A673 (cell line): ENCODE measurements around the gene XRCC1. TPM values are rescaled to one million over a fixed set of nuclear protein-coding genes. Genes with fewer than 3 reads are reported as not detected.

Experiments used
- BruUV-seq: library from RNA; stranded (reverse); fragments of 400-500 nt; replicated peaks from 2 replicates; lab custom pipeline; 2021; lab: Mats Ljungman, UMichigan
- CTCF ChIA-PET: fragments of 300-600 bp; sonication (Branson Sonifier 250); formaldehyde crosslinking; loops from one replicate; lab custom pipeline; 2022; ENCODE audit warnings: antibody characterized with exemption; lab: Charles Lee
- POLR2A ChIA-PET: fragments of 300-600 bp; sonication (Branson Sonifier 250); formaldehyde crosslinking; loops from one replicate; lab custom pipeline; 2022; ENCODE audit warnings: antibody characterized with exemption; ENCODE audit not compliant: low non-redundant PET; lab: Charles Lee
- DNase-seq: peaks from one replicate; pipeline ENCODE4 v3.0.0-alpha.2; 2015; ENCODE audit warnings: low spot score
- H3K27ac ChIP-seq: fragments of 200-600 bp; sonication (generic); 2 replicates; pipeline ENCODE4 v1.5.1; 2016; ENCODE audit warnings: mixed run types, low read depth, mild to moderate bottlenecking, mixed read lengths, antibody characterized with exemption, low read length; ENCODE audit not compliant: poor library complexity, severe bottlenecking
- H3K27me3 ChIP-seq: fragments of 200-600 bp; sonication (generic); replicated peaks from 2 replicates; pipeline ENCODE4 v1.6.1; 2017; ENCODE audit warnings: mixed run types, low read depth, mild to moderate bottlenecking, mixed read lengths, antibody characterized with exemption, low read length; ENCODE audit not compliant: insufficient read depth, poor library complexity
- H3K36me3 ChIP-seq: fragments of 200-600 bp; sonication (generic); 2 replicates; pipeline ENCODE4 v1.6.1; 2016; ENCODE audit warnings: mixed run types, mild to moderate bottlenecking, mixed read lengths, antibody characterized with exemption, low read length; ENCODE audit not compliant: insufficient read depth, poor library complexity, severe bottlenecking
- H3K4me1 ChIP-seq: fragments of 200-600 bp; sonication (generic); 2 replicates; pipeline ENCODE4 v1.6.1; 2017; ENCODE audit warnings: mixed run types, mild to moderate bottlenecking, mixed read lengths, antibody characterized with exemption, low read length; ENCODE audit not compliant: insufficient read depth, poor library complexity, severe bottlenecking
- H3K4me3 ChIP-seq: fragments of 200-600 bp; sonication (generic); 2 replicates; pipeline ENCODE4 v1.5.1; 2016; ENCODE audit warnings: low read depth, mixed run types, mild to moderate bottlenecking, mixed read lengths, low read length; ENCODE audit not compliant: poor library complexity, severe bottlenecking
- H3K9me3 ChIP-seq: fragments of 200-600 bp; sonication (generic); 2 replicates; pipeline ENCODE4 v1.6.1; 2016; ENCODE audit warnings: mixed run types, low read depth, mild to moderate bottlenecking, mixed read lengths, antibody characterized with exemption, low read length; ENCODE audit not compliant: poor library complexity, severe bottlenecking
- EZH2 ChIP-seq: fragments of 200-600 bp; sonication (generic); IDR thresholded peaks from 2 replicates; pipeline ENCODE4 v1.6.1; 2017; ENCODE audit warnings: borderline replicate concordance, low read depth, mild to moderate bottlenecking, mixed read lengths, antibody characterized with exemption, low read length; ENCODE audit not compliant: poor library complexity, severe bottlenecking
- intact Hi-C: fragments of 100-400 bp; cut with micrococcal nuclease; formaldehyde crosslinking; loops from one replicate; pipeline ENCODE4 v1.10.0; 2022; ENCODE audit not compliant: unreplicated experiment
- total RNA-seq: library from RNA; stranded (reverse); gene quantifications from 2 replicates; pipeline ENCODE4 v1.2.3, GENCODE V29; 2021
- TF ChIP-seq, protein P1 (sequence below): fragments of 300-800, 200-600 bp; sonication (generic); conservative IDR thresholded peaks from 2 replicates; pipeline ENCODE4 v1.5.1; 2017; ENCODE audit warnings: low read depth, mild to moderate bottlenecking, antibody characterized with exemption, low read length, moderate library complexity, mixed read lengths

The XRCC1 gene
- total RNA-seq, 1 experiment from 2014 or later, result 69.4 TPM

DNA sequence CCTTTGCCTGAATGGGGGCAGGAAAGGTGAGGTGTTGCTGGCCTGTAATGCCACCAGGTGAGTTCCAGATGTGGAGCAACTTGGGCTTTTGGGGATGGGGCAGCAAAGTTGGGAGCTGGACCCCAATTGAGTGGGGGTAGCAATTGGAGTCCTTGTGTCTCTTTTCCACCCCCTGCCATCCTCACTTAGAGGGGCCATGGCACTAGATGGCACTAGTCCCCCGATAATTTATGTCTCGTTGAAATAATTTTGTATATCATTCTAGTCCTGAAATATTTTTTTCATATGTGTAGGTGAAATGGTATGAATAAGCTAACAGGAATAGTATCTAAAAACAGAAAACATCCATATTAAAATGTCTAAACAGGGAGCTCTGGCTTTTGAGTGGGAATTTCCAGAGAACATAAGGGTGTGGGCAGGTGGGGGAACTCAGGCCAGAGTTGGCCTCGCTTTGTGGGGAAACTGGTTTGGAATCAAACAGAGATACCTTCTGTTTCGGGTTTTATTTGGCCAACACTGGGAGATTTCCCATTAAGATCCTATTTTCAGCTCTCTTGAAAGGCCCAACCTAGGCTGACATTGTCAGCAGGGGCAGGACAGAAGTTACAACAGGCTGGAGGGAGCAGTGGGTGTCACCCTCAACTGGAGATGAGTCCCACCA, 24.4 kb upstream of the XRCC1 start:
- peaks cover 7% of the 10 kb centered on the region for H3K4me1 ChIP-seq
- peaks cover 21% of the 10 kb centered on the region for H3K36me3 ChIP-seq
- intact Hi-C loops, result loop anchor here (5.0 kb wide), 1 partner anchor 152 kb away; no protein-coding TSS in a partner anchor
- no peak for DNase-seq
- no peaks in the 10 kb centered on the region for H3K27me3 ChIP-seq
- TSS peak; percentile 7 for BruUV-seq
- ChIA-PET POLR2A (no interaction called here), CTCF (no interaction called here)
- TF ChIP-seq, protein P1, sequence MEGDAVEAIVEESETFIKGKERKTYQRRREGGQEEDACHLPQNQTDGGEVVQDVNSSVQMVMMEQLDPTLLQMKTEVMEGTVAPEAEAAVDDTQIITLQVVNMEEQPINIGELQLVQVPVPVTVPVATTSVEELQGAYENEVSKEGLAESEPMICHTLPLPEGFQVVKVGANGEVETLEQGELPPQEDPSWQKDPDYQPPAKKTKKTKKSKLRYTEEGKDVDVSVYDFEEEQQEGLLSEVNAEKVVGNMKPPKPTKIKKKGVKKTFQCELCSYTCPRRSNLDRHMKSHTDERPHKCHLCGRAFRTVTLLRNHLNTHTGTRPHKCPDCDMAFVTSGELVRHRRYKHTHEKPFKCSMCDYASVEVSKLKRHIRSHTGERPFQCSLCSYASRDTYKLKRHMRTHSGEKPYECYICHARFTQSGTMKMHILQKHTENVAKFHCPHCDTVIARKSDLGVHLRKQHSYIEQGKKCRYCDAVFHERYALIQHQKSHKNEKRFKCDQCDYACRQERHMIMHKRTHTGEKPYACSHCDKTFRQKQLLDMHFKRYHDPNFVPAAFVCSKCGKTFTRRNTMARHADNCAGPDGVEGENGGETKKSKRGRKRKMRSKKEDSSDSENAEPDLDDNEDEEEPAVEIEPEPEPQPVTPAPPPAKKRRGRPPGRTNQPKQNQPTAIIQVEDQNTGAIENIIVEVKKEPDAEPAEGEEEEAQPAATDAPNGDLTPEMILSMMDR, result peak; percentile 35; the same call in 1 of the 2 replicates
- no peak for TF ChIP-seq EZH2
- no peak overlapping the region for H3K27ac ChIP-seq
- H3K9me3 ChIP-seq, result no peaks in the 10 kb centered on the region
- no peak overlapping the region for H3K4me3 ChIP-seq

DNA sequence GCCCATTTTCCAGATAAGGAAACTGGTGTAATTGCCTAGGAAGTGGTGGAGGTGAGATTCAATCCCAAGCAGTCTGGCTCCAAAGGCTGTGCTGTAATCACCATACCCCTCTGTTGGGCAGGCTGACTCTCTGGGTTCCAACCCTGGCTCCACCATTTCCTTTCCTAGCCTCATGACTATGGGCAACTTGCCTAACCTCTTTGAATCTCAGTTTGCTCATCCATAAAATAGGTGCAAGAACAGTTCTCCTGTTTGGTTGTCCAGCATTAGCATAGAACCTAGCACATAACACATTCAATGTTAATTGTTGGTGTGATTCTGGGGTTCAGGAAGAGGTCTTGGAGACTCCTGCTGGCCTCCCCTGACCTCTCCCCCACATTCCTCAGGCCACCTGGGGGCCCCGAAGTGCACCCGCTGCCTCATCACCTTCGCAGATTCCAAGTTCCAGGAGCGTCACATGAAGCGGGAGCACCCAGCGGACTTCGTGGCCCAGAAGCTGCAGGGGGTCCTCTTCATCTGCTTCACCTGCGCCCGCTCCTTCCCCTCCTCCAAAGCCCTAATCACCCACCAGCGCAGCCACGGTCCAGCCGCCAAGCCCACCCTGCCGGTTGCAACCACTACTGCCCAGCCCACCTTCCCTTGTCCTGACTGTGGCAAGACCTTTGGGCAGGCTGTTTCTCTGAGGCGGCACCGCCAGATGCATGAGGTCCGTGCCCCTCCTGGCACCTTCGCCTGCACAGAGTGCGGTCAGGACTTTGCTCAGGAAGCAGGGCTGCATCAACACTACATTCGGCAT, 23.3 kb upstream of the XRCC1 start:
- H3K27me3 ChIP-seq, result no peaks in the 10 kb centered on the region
- H3K27ac ChIP-seq, result no peak overlapping the region
- no TSS peak for BruUV-seq
- no peak for DNase-seq
- POLR2A ChIA-PET, result no interaction called here
- peaks cover 24% of the 10 kb centered on the region for H3K36me3 ChIP-seq
- intact Hi-C loops, result loop anchor here (5.0 kb wide), 1 partner anchor 151 kb away; no protein-coding TSS in a partner anchor
- CTCF ChIA-PET, result no interaction called here
- no peak overlapping the region for H3K4me3 ChIP-seq
- no peaks in the 10 kb centered on the region for H3K9me3 ChIP-seq
- no peak for TF ChIP-seq EZH2
- TF ChIP-seq, protein P1, result no peak
- peaks cover 12% of the 10 kb centered on the region for H3K4me1 ChIP-seq

DNA sequence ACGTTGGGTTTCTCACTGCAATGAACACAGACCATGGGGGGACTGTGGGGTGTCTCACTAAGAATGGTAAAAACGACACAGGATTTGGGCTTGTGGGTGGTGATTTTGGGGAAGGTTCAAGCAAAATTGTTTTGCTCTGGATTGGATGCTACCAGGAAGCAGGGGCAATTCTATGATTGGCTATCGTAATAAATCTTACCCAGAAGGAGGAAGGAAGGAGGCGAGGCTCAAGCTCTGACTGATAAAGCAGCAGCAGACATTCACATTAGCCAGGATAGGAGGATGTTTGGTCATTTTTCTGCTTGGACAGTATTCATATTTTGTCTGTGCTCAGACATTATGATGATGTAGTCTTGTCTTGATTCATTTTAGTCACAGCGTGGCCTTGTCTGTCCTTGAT, 22.5 kb upstream of the XRCC1 start:
- TF ChIP-seq, protein P1, result no peak
- TF ChIP-seq EZH2, result no peak
- CTCF ChIA-PET, result no interaction called here
- BruUV-seq, result no TSS peak
- DNase-seq, result no peak
- intact Hi-C loops, result loop anchor here (2.0 to 5.0 kb wide), 2 partner anchors 65 to 151 kb away; partner anchors contain the start of gene ZNF575
- Histone ChIP-seq H3K4me3 (peak overlapping the region; percentile 78), H3K36me3 (peaks cover 28% of the 10 kb centered on the region), H3K27me3 (no peaks in the 10 kb centered on the region), H3K4me1 (peaks cover 12% of the 10 kb centered on the region), H3K9me3 (no peaks in the 10 kb centered on the region), H3K27ac (peak overlapping the region; percentile 96)
- POLR2A ChIA-PET, result no interaction called here
